HL-60/S4 (cell line): ENCODE measurements around the gene RANBP10.
"Not testable (repeated sequence)": the region's sequence is repeated elsewhere in the genome, so short reads cannot be mapped to it uniquely, and the experiment has no call there.

Source experiments
- in situ Hi-C: fragments of 300-500 bp; cut with MboI; formaldehyde crosslinking; loops from 2 replicates; pipeline ENCODE4 v1.14.3; 2022; ENCODE audit warnings: low sequenced_read_pairs

RANBP10 gene

GRCh38 chr16:67719048-67719777 lies 87.1 kb downstream of the RANBP10 start, which contains the start of gene GFOD2:
TSS of gene GFOD2 (minus strand) at chr16:67719316. CDS start at chr16:67685715, 33,601 bp downstream.
- in situ Hi-C loops, result no loop called here

- in situ Hi-C loops, result no loop called here
Observed at GRCh38 chr16:67718668-67719047, 87.7 kb downstream of the RANBP10 start.

GRCh38 chr16:67716097-67716496 lies 90.3 kb downstream of the RANBP10 start:
- in situ Hi-C loops, result no loop called here

GRCh38 chr16:67714522-67714921 lies 91.8 kb downstream of the RANBP10 start:
- in situ Hi-C loops, result no loop called here

- in situ Hi-C loops, result no loop called here
Observed at GRCh38 chr16:67713647-67714273, 92.6 kb downstream of the RANBP10 start.

- in situ Hi-C loops, result no loop called here
Observed at GRCh38 chr16:67710607-67711006, 95.8 kb downstream of the RANBP10 start.

GRCh38 chr16:67709050-67709449 lies 97.3 kb downstream of the RANBP10 start:
- in situ Hi-C loops, result no loop called here

GRCh38 chr16:67708368-67708771 lies 98.0 kb downstream of the RANBP10 start:
- in situ Hi-C loops, result no loop called here

- in situ Hi-C loops, result no loop called here
Observed at GRCh38 chr16:67707790-67708189, 98.6 kb downstream of the RANBP10 start.

- in situ Hi-C loops, result no loop called here
Observed at GRCh38 chr16:67707210-67707609, 99.2 kb downstream of the RANBP10 start.

- in situ Hi-C loops, result no loop called here
Observed at GRCh38 chr16:67704110-67704509, 102.2 kb downstream of the RANBP10 start.

GRCh38 chr16:67703626-67704025 lies 102.7 kb downstream of the RANBP10 start:
- in situ Hi-C loops, result no loop called here

- in situ Hi-C loops, result no loop called here
Observed at GRCh38 chr16:67702130-67702529, 104.2 kb downstream of the RANBP10 start.

- in situ Hi-C loops, result no loop called here
Observed at GRCh38 chr16:67701420-67701819, 104.9 kb downstream of the RANBP10 start.

- in situ Hi-C loops, result no loop called here
Observed at GRCh38 chr16:67699265-67699664, 107.1 kb downstream of the RANBP10 start.

- in situ Hi-C loops, result no loop called here
Observed at GRCh38 chr16:67697422-67698185, 108.8 kb downstream of the RANBP10 start.

GRCh38 chr16:67694611-67695010 lies 111.7 kb downstream of the RANBP10 start:
- in situ Hi-C loops, result no loop called here

- in situ Hi-C loops, result not testable (repeated sequence)
Observed at GRCh38 chr16:67693517-67694285, 112.7 kb downstream of the RANBP10 start.

- in situ Hi-C loops, result no loop called here
Observed at GRCh38 chr16:67685388-67686112, 120.8 kb downstream of the RANBP10 start.

GRCh38 chr16:67683767-67684166 lies 122.6 kb downstream of the RANBP10 start:
- in situ Hi-C loops, result no loop called here
